HFFc6 (cell line): ENCODE results near the gene KCNJ11. TPM values are rescaled to one million over a fixed set of nuclear protein-coding genes. Genes with fewer than 3 reads are reported as not detected.

ENCODE experiments used
- DNase-seq: peaks from one replicate; pipeline ENCODE4 v3.0.0-alpha.2; 2018
- H3K27ac Mint-ChIP-seq: 2 replicates; pipeline ENCODE4 v1.8.0; 2020; ENCODE audit warnings: mild to moderate bottlenecking, mixed read lengths
- H3K27me3 Mint-ChIP-seq: 2 replicates; pipeline ENCODE4 v1.8.0; 2021; ENCODE audit warnings: mild to moderate bottlenecking, moderate library complexity, mixed read lengths; ENCODE audit not compliant: insufficient read depth
- H3K36me3 Mint-ChIP-seq: 2 replicates; pipeline ENCODE4 v1.8.0; 2021; ENCODE audit warnings: low read depth, mixed read lengths
- H3K4me1 Mint-ChIP-seq: 2 replicates; pipeline ENCODE4 v1.8.0; 2020; ENCODE audit warnings: low read depth, mixed read lengths
- H3K4me3 Mint-ChIP-seq: 2 replicates; pipeline ENCODE4 v1.8.0; 2020; ENCODE audit warnings: mild to moderate bottlenecking, moderate library complexity, mixed read lengths
- H3K9me3 Mint-ChIP-seq: 2 replicates; pipeline ENCODE4 v1.8.0; 2020; ENCODE audit warnings: mild to moderate bottlenecking, mixed read lengths
- CTCF ChIP-seq: fragments of 200-600 bp; sonication (generic); IDR thresholded peaks from 2 replicates; pipeline ENCODE4 v1.5.0; 2021; ENCODE audit warnings: antibody characterized with exemption, mild to moderate bottlenecking
- total RNA-seq, 6 experiments: library from RNA; stranded (reverse); fragmentation: NEBNext Ultra II Directional; extraction: Animal tissue kit (Norgen Biotek cat#: 25700); gene quantifications; 2 replicates in 1 of 6; 3 replicates in 5 of 6; pipeline ENCODE4 v1.2.3, GENCODE V29; 2021

The KCNJ11 gene
- total RNA-seq, 6 experiments from 2014 or later, result not detected

GRCh38 chr11:17369684-17370243, 18.7 kb downstream of the KCNJ11 start:
- H3K27ac Mint-ChIP-seq, result no peak overlapping the region
- no peak for TF ChIP-seq CTCF
- peaks cover 6% of the 10 kb centered on the region; the same call in 1 of the 2 replicates for H3K4me1 Mint-ChIP-seq
- peaks cover 84% of the 10 kb centered on the region for H3K36me3 Mint-ChIP-seq
- no peak overlapping the region for H3K4me3 Mint-ChIP-seq
- no peaks in the 10 kb centered on the region for H3K27me3 Mint-ChIP-seq
- no peak for DNase-seq
- peaks cover 55% of the 10 kb centered on the region for H3K9me3 Mint-ChIP-seq

GRCh38 chr11:17369094-17369493, 19.4 kb downstream of the KCNJ11 start:
- DNase-seq, result no peak
- no peak overlapping the region for H3K4me3 Mint-ChIP-seq
- no peak for TF ChIP-seq CTCF
- H3K4me1 Mint-ChIP-seq, result peaks cover 6% of the 10 kb centered on the region; the same call in 1 of the 2 replicates
- no peaks in the 10 kb centered on the region for H3K27me3 Mint-ChIP-seq
- no peak overlapping the region for H3K27ac Mint-ChIP-seq
- peaks cover 79% of the 10 kb centered on the region for H3K36me3 Mint-ChIP-seq
- H3K9me3 Mint-ChIP-seq, result peaks cover 55% of the 10 kb centered on the region

GRCh38 chr11:17368551-17368950, 19.9 kb downstream of the KCNJ11 start:
- peaks cover 76% of the 10 kb centered on the region for H3K36me3 Mint-ChIP-seq
- H3K27me3 Mint-ChIP-seq, result no peaks in the 10 kb centered on the region
- no peak overlapping the region for H3K27ac Mint-ChIP-seq
- peaks cover 6% of the 10 kb centered on the region; the same call in 1 of the 2 replicates for H3K4me1 Mint-ChIP-seq
- peaks cover 52% of the 10 kb centered on the region for H3K9me3 Mint-ChIP-seq
- no peak for DNase-seq
- H3K4me3 Mint-ChIP-seq, result no peak overlapping the region
- TF ChIP-seq CTCF, result no peak

GRCh38 chr11:17366495-17366894, 22.0 kb downstream of the KCNJ11 start:
- DNase-seq, result no peak
- Mint-ChIP-seq H3K4me3 (no peak overlapping the region), H3K36me3 (peaks cover 68% of the 10 kb centered on the region), H3K27ac (no peak overlapping the region), H3K9me3 (peaks cover 31% of the 10 kb centered on the region), H3K27me3 (no peaks in the 10 kb centered on the region), H3K4me1 (peaks cover 6% of the 10 kb centered on the region; the same call in 1 of the 2 replicates)
- no peak for TF ChIP-seq CTCF

GRCh38 chr11:17354601-17354991, 33.9 kb downstream of the KCNJ11 start:
- peak overlapping the region; percentile 65 for H3K27ac Mint-ChIP-seq
- H3K27me3 Mint-ChIP-seq, result peaks cover 2% of the 10 kb centered on the region
- peak overlapping the region; percentile 95 for H3K4me3 Mint-ChIP-seq
- peak; percentile 78 for DNase-seq
- TF ChIP-seq CTCF, result peak; percentile 90
- no peaks in the 10 kb centered on the region for H3K9me3 Mint-ChIP-seq
- peaks cover 32% of the 10 kb centered on the region for H3K4me1 Mint-ChIP-seq
- H3K36me3 Mint-ChIP-seq, result peaks cover 17% of the 10 kb centered on the region
